T follicular helper cell (primary cell): ENCODE measurements around the gene CHFR.
"Not testable (repeated sequence)": the region's sequence is repeated elsewhere in the genome, so short reads cannot be mapped to it uniquely, and the experiment has no call there.

ENCODE experiments used
- DNase-seq: peaks from one replicate; pipeline ENCODE4 v3.0.0-alpha.2; 2020; ENCODE audit warnings: low read depth

Gene CHFR

DNA sequence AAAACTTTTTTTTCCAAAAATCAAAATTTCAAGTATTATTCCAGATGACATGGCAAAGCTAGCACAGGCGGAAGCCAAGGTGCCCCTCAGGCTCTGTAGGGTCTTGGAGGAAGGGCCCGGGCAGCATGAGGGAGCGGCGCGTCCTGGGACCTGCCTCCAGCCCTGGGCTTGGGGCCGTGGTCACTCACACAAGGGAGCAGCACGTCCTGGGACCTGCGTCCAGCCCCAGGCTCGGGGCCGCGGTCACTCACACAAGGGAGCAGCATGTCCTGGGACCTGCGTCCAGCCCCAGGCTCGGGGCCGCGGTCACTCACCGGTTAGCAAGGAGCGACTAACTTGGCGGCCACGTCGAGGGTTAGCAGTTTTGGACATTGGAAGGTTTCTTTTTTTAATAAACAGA, 46.9 kb downstream of the CHFR start:
- no peak for DNase-seq

- DNase-seq = no peak
Measured at GRCh38 chr12:132839558-132840235, 47.7 kb downstream of the CHFR start.

DNA sequence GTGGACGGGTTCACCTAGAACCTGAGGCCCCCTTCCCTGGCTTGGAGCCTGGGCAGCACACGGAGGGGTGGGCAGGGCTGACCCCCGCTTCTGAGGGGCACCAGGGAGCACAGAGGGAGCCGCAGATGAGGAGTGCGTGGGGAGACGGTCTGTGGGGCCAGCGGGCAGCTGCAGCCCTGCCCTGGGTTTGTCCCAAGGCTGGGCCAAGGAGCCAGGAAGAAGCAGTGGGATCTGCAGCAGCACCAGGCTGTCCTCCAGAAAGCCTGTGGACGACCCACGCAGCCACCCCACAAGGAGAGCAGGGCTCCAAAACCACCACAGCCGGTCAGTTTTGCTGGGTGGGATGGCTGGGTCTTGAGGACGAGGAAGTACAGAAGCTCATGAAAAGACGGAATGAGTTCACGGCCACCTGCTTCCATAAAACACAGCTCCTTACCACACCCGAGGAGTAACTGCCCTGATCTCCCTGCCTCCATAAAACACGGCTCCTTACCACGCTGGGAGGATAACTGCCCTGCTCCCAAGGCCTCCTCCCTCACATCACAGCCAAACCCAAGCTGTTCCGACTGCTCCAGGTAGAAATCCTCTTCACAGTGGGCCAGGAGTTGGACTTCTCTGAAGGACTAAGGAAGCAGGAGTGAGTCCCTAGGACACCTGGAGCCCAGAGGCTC, 48.9 kb downstream of the CHFR start:
- no peak for DNase-seq

DNA sequence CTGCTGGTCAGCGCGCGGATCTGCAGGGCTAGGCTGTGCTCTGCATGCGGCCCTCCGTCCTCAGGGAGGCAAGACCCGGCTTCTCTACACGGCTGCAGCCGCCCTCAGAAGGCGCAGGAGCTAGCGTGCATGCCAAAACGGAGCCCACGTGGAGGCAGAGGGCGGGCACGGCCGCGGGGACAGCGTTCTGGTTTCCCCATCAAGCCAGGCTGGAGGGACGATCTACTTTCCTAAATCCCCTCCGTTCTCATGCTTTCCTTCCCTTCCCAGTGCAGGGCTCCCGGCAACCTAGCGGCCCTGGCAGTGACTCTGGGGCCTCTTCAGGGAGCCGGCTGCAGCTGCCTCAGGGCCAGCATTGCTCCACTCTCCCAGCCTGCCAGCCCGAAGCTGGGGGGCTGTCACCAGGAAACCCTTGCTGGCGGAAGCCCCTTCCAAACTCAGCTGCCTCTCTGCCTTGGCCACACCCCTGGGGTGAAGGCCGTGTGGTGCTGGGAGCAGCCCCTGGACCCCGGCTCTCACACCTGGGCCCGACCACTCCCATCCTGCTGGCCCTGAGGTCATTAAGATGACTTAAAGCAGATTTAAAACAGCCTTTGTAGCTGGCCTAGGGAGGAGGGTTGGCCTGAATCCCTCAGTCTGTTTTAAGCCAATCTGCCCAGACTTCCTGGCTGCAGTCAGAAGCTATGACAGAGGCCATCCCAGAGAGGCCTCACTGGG, 49.6 kb downstream of the CHFR start:
- DNase-seq = no peak

GRCh38 chr12:132836795-132837331, 50.5 kb downstream of the CHFR start:
- no peak for DNase-seq

DNA sequence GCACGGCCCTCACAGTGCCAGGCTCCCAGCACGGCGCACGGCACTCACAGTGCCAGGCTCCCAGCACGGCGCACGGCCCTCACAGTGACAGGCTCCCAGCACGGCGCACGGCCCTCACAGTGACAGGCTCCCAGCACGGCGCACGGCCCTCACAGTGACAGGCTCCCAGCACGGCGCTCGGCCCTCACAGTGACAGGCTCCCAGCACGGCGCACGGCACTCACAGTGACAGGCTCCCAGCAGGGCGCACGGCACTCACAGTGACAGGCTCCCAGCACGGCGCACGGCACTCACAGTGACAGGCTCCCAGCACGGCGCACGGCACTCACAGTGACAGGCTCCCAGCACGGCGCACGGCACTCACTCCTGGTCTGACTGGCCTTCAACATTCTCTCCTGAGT, 51.2 kb downstream of the CHFR start:
- DNase-seq = not testable (repeated sequence)

DNA sequence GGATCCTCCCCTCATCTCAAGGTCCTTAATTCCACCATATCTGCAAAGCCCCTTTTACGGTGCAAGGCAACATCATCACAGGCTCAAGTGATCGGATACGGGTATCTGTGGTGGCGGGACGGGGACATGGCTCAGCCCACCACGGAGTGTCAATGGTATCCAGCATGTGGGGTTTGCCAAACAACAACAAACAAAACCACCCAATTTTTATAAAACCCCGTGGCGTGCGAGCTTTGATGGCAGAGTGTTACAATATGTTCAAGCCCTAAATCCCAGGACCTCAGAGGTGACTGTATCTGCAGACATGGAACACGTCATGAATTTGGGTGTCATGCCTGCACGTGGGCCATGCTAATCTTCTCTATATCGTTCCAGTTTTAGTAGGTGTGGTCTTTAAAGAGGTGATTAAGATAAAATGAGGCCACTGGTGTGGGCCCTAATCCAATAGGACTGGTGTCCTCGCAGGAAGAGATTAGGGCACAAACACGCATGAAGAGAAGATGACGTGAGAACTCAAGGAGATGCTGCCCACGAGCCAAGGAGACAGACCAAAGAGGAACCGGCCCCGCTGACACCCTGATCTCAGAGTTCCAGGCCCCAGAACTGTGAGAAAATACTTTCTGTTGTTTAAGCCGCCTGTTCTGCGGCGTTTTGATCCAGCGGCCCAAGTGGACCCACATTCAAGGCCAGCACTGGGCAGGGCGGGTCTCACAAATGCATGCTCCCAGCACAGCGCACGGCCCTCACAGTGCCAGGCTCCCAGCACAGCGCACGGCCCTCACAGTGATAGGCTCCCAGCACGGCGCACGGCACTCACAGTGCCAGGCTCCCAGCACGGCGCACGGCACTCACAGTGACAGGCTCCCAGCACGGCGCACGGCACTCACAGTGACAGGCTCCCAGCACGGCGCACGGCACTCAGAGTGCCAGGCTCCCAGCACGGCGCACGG, 52.1 kb downstream of the CHFR start:
- no peak for DNase-seq

- DNase-seq = no peak
Measured at GRCh38 chr12:132834181-132834711, 53.2 kb downstream of the CHFR start.

DNA sequence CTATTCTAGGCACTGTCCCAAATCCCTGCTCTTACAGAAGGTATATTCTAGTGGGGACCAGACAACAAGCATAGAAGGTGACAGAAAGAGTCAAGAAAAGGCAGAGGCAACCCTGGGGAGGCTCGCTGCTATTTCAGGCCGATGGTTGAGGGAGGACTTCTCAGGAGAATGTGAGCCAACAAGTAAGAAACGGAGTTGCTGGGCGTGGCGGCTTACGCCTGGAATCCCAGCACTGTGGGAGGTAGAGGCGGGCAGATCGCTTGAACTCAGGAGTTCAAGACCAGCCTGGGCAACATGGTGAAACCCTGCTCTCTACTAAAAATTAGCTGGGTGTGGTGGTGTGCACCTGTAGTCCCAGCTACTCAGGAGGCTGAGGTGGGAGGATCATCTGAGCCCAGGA, 54.1 kb downstream of the CHFR start:
- DNase-seq = no peak

DNA sequence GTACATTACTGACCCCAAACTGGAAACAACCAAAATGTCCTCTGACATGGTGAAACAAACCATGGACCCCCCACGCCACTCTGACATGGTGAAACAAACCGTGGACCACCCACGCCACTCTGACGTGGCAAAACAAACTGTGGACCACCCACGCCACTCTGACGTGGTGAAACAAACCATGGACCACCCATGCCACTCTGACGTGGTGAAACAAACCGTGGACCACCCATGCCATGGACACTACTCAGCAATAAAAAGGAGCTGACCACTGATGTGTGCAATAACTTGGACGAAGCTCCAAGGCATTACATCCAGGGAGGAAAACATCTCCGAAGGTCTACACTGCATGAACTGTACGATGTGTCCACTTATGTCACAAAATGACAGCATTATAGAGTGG, 55.6 kb downstream of the CHFR start:
- DNase-seq = no peak

- DNase-seq = peak; percentile 95
Measured at GRCh38 chr12:132828706-132829534, 58.5 kb downstream of the CHFR start, which contains the start of gene GOLGA3. TSS of gene GOLGA3 (minus strand) at chr12:132828869. CDS start at chr12:132822128, 6,741 bp downstream.

DNA sequence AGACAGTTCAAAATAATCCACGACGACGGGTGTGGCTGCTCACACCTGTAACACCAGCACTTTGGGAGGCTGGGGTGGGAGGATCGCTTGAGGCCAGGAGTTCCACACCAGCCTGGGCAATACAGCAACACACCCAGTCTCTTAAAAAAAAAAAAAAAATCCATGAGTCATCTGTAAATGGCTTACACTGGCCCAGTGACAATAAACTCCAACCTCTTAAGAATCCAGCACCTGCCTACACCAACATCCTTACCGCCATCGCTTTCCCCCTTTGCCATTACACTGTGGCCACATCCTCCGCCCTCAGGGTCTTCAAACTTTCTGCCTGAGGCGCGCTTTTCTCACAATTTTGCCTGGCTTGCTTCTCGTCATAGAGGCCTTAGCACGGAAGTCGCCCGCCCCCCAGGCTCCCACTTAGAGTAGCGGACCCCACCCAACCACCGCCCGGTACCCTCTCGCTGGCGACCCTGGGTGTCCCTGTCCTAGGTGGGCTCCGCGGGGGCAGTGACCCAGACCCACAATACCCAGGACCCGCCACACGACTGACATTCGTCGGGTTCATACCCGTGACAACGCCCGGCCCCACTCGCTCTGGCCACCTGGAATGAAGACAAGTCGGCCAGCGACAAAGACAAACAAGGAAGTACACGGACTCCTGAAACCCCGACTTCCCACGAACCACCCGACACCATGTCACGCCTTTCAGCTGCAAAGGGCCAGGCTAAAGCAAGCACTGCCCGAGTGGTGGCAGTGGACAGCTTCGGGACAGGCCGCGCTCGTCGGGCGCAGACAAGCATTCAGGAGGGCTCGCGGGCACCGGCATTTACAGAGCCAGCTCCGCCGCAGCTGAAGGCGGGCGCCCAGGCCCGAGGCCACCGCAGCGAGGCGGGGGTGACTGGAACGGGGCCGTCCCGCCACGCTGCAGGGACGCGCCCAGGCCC, 59.4 kb downstream of the CHFR start:
- no peak for DNase-seq

GRCh38 chr12:132825861-132826260, 61.5 kb downstream of the CHFR start:
- DNase-seq = no peak

GRCh38 chr12:132825089-132825488, 62.3 kb downstream of the CHFR start:
- no peak for DNase-seq

- no peak for DNase-seq
Measured at GRCh38 chr12:132824053-132824452, 63.4 kb downstream of the CHFR start.

DNA sequence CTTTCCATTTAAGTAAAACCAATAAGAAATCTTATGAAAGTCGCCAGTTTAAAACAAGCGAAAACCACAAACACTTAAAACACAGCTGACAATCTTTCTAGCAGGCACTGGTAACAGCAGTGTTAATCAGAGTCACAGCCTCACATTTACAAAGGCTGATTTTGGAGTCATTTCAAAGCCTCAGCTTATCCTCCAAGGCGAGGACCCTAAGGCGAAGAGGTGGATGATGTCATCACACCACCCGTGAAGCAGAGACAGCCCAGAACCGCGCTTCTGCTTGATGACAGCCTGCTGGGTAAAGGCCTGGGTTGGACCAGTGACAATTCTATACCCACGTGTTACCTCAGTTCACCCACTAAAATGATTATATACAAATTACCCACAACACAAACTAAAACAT, 68.8 kb downstream of the CHFR start:
- DNase-seq = no peak

DNA sequence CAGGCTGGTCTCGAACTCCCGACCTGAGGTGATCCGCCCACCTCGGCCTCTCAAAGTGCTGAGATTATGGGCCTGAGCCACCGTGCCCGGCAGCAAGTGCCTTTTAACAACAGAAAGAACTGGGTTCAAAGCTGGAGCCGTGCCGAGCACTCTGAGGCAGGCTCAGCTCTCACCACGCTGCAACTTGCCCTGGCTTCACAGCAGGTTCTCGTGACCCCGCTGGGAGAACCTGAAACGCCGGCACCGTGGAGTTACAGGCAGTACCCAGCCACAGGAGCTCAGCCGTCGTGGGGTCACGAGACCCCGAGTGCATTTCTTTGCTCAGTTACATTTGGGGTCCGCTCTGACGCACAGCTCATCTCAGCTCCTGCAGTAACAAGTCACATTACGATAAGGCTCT, 73.2 kb downstream of the CHFR start:
- DNase-seq = no peak

GRCh38 chr12:132813443-132813842, 74.0 kb downstream of the CHFR start:
- no peak for DNase-seq

DNA sequence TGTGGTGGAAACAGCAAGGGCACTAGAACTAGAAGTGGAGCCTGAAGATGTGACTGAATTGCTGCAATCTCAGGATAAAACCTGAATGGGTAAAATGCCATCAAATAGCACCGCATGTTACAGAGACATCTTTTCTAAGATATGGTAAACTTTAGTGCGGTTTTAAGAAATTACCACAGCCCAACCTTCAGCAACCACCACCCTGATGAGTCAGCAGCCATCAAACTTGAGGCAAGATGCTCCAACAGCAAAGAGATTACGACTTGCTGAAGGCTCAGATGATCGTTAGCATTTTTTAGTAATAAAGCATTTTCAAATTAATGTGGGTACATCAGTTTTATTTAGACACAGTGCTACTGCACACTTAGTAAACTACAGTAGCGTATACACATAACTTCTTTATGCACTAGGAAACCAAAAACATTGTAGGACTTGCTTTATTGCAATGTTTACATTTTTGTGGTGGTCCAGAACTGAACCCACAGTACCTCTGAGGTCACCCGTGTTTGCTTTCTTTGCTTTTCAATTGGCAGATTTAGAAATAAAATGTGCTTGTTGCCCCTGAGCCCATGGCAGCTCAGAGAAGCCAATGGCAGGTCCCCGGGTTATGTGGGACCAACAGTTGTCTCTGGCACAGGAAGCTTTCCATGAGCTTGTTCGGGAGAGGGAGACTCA, 74.6 kb downstream of the CHFR start:
- DNase-seq = no peak
